Measurements from ENCODE around the gene PXYLP1. TPM values are rescaled to one million over a fixed set of nuclear protein-coding genes. Genes with fewer than 3 reads are reported as not detected.

The PXYLP1 gene
- total and polyA plus RNA-seq, 9 of the 15 experiments (the other 6 are each of a cell fraction or from before 2014, with no cell fraction given) = 0.80 to 2.9 (median 1.3) TPM

GRCh38 chr3:141331377-141332318 is 100.0 kb downstream of the PXYLP1 start (continued):
- TF ChIP-seq ZNF318 (IDR thresholded peaks at IDR 0.05; ENCODE audit: borderline replicate concordance in 1 of 2, low read depth in 1 of 2) = peak in 1 of 2 experiments; percentile 74; a peak in 2 of 4 replicates
- peak; percentile 48; the same call in 1 of the 2 replicates for TF ChIP-seq ESRRA (IDR thresholded peaks at IDR 0.05; ENCODE audit: borderline replicate concordance, low read depth)
- 0 out of 2 replicates have a peak, but pooled peaks have one; percentile 48 for TF ChIP-seq BRD4 (IDR thresholded peaks at IDR 0.05)
- TF ChIP-seq GTF2E2 (tag; IDR thresholded peaks at IDR 0.05) = no peak
- no peak for TF ChIP-seq SREBF2 (CRISPR knock-in tag; IDR thresholded peaks at IDR 0.05)
- no peak for TF ChIP-seq HNRNPUL1 (IDR thresholded peaks at IDR 0.05; ENCODE audit: low read length)
- TF ChIP-seq PRDM10 (IDR thresholded peaks at IDR 0.05; ENCODE audit: partially characterized antibody) = no peak
- TF ChIP-seq MCM5 (IDR thresholded peaks at IDR 0.05; ENCODE audit: low read depth) = no peak
- TF ChIP-seq MAFG (tag; conservative IDR thresholded peaks at IDR 0.05) = no peak
- TF ChIP-seq RBBP5 (IDR thresholded peaks at IDR 0.05; ENCODE audit: borderline replicate concordance, insufficient read depth, low read length, poor library complexity, severe bottlenecking) = peak; percentile 33
- TF ChIP-seq MCM7 (IDR thresholded peaks at IDR 0.05) = no peak
- TF ChIP-seq POU5F1 (IDR thresholded peaks at IDR 0.05; ENCODE audit: borderline replicate concordance, low read depth, low read length, partially characterized antibody) = no peak

Data from K562 (cell line).